GM12892 (cell line): ENCODE data around the gene LRRC37B.
"Not testable (repeated sequence)": the region's sequence is repeated elsewhere in the genome, so short reads cannot be mapped to it uniquely, and the experiment has no call there.

Experiments
- DNase-seq: peaks from one replicate; pipeline ENCODE4 v3.0.0; 2011; ENCODE audit not compliant: insufficient read length
- FAIRE-seq: peaks from 2 replicates; lab custom pipeline; 2011; peaks lifted over from hg19 to GRCh38; lab: Jason Lieb, UNC
- POLR2A ChIP-seq: IDR thresholded peaks from 2 replicates; pipeline ENCODE4 v1.6.1; 2011; ENCODE audit warnings: low read depth, low read length, control low read depth
- POLR2AphosphoS5 ChIP-seq: IDR thresholded peaks from 2 replicates; pipeline ENCODE4 v1.6.1; 2011; ENCODE audit warnings: low read depth, low read length, control low read depth
- TAF1 ChIP-seq: IDR thresholded peaks from 2 replicates; pipeline ENCODE4 v1.6.1; 2011; ENCODE audit warnings: low read depth, mild to moderate bottlenecking, control low read depth, low read length, borderline replicate concordance

Gene LRRC37B

GRCh38 chr17:32064091-32064490, 56.9 kb downstream of the LRRC37B start:
- not testable (repeated sequence) for FAIRE-seq, DNase-seq

DNA sequence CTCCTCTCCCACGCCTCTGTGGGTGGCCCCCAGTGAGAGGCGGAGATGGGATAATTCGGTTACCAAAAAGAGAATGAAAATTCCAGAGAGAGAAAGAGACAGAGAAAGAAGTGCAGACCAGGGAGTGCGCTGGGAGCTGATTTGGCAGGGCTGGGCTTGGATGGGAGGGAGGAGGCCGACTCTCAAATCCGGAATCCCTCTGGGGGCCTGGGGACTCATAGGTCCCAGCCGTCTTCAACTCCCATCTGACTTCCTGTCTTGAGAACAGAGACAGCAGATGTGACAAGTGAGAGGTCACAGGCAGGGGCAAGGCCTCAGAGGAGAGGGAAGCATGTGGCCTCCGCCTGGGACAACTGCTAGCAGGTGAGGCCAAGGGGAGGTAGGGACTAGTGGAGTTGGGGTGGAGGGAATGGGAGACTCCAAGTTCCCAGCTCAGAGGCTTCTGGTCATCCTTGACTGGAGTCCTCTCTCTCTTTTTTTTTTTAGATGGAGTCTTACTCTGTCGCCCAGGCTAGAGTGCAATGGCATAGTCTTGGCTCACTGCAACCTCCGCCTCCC, 59.0 kb downstream of the LRRC37B start:
- not testable (repeated sequence) for FAIRE-seq, DNase-seq

- DNase-seq, FAIRE-seq: not testable (repeated sequence)
These were observed 59.9 kb downstream of the LRRC37B start for GRCh38 chr17:32066863-32067642.

- FAIRE-seq, DNase-seq: not testable (repeated sequence)
These were observed 61.9 kb downstream of the LRRC37B start for GRCh38 chr17:32069067-32069466.

DNA sequence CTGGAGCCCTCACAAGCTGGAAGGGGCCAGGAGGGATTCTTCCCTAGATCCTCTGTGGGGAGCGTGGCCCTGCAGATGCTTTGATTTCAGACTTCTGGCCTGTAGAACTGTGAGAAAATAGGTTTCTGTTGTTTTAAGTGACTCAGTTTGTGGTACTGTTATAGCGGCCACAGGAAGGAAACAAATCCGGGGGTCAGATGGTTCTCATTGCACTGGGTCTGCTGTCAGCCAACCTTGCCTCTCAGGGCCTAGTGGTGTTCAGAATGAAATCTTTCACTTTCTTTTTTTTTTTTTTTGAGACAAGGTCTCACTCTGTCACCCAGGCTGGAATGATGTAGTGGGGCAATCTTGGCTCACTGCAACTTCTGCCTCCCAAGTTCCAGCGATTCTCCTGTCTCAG, 64.8 kb downstream of the LRRC37B start:
- not testable (repeated sequence) for DNase-seq
- peak; percentile 9 for FAIRE-seq

DNA sequence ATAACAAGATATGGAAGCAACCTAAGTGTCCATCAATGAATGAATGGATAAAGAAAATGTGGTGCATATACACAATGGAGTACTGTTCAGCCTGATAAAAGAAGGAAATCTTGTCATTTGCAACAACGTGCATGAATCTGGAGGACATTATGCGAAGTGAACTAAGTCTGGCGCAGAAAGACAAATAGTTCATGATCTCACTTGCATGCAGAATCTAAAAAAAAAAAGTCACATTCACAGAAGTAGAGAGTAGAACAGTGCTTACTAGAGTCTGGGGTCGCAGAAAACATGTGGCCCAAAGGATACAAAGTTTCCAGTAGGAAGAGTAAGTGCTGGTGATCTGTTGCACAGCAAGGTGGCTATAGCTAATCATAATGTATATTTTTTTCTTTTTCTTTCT, 65.9 kb downstream of the LRRC37B start:
- not testable (repeated sequence) for DNase-seq, FAIRE-seq

GRCh38 chr17:32079753-32080152, 72.6 kb downstream of the LRRC37B start:
- FAIRE-seq = not testable (repeated sequence)

GRCh38 chr17:32083550-32083979, 76.4 kb downstream of the LRRC37B start:
- not testable (repeated sequence) for DNase-seq, FAIRE-seq

More at GRCh38 chr17:32079753-32080152, 72.6 kb downstream of the LRRC37B start:
- DNase-seq = peak; percentile 52

- FAIRE-seq, DNase-seq: not testable (repeated sequence)
These were observed 77.1 kb downstream of the LRRC37B start for GRCh38 chr17:32084003-32084941.

DNA sequence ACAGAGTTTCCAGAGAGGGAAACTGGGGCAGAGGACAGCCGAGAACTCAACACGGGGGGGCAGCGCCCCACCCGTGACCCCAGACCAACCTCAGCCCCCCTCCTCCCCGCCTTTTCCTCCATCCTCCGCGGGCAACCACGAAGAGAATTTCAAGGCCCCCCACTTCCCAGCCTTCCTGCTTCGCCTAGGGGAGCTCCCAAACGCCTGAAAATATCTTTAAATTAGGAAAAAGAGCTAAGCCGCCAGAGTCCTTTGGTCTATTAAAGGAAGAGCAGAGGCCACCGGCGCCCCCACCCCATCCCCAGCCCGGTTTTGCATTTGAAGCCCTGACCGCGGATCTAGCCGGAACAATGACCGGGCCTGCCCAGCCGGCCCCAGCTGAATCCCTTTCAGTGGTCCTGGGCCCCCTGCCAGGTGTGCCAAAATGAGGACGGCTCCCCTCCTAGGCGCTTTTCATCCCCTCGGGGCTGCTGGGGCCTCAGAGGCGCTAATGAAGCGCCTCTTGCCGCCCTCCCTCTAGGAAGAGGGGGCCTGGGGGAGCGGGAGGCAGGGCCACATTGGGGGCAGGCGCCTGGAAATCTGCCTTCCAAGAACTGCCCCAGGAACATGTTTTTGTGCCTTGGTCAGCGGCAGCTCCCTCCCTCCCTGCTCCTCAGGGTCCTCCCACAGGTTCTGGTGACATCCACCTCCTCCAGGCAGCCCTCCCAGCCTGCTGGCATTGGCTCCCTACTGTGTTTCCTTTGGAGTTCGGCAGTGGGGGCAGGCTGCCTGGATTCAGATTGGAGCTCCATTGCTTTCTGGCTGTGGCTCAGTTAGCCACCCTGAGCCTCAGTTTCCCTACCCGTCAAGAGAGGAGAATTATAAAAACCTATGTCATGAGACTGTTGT, 78.0 kb downstream of the LRRC37B start:
- not testable (repeated sequence) for FAIRE-seq, DNase-seq

DNA sequence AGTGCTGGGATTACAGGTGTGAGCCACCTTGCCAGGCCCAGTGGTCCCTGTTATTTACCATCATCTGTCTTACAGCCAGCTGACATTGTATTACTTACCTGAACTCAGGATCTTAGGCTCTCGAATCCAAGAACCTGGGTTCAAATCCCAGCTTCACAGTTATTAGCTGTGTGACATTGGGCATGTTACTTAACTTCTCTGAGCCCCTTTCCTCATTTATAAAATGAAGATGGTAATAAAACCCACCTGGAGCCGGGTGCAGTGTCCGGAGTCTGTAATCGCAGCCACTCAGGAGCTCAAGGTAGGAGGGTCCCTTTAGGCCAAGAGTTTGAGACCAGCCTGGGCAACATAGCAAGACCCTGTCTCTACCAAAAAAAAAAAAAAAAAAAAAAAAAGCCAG, 79.7 kb downstream of the LRRC37B start:
- DNase-seq, FAIRE-seq: not testable (repeated sequence)

DNA sequence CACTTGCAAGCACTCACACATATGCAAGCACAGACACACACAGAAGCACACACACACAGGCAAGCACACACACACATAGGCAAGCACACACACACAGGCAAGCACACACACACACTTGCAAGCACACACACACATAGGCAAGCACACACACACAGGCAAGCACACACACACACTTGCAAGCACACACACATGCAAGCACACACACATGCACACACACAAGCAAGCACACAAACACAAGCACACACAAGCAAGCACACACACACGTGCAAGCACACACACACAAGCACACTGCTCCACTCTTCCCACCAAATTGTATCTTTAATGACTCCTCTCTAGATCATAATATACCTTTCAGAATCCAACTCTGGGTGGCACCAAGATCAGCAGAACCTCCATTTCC, 84.9 kb downstream of the LRRC37B start:
- not testable (repeated sequence) for FAIRE-seq, DNase-seq

GRCh38 chr17:32099686-32100085, 92.5 kb downstream of the LRRC37B start:
- FAIRE-seq (no peak), DNase-seq (no peak)
- TF ChIP-seq POLR2AphosphoS5 (no peak), POLR2A (no peak), TAF1 (no peak)

DNA sequence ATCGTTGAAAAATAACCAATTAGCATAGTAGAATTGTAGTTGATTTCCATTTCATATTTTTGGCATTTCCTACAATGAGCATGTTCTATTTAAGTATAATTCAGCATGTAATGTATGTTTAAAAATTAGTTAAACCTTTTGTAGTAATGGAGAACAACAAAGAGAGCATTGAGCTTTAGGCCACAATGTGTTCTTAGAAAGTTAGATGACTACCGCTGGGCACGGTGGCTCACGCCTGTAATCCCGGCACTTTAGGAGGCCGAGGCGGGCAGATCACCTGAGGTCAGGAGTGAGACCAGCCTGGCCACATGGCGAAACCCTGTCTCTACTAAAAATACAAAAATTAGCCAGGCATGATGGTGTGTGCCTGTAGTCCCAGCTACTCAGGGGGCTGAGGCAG, 93.1 kb downstream of the LRRC37B start:
- not testable (repeated sequence) for FAIRE-seq, DNase-seq
